ENCODE results near the gene TSPAN11. TPM values are rescaled to one million over a fixed set of nuclear protein-coding genes. Genes with fewer than 3 reads are reported as not detected.

The TSPAN11 gene
- total RNA-seq, 1 experiment from 2014 or later = not detected

- Histone ChIP-seq H3K27ac (ENCODE audit: low read length) (no peak overlapping the region), H3K36me3 (ENCODE audit: control insufficient read depth, insufficient read depth, low read length) (no peaks in the 10 kb centered on the region), H3K9me3 (ENCODE audit: control insufficient read depth, insufficient read depth, low read depth, low read length) (no peaks in the 10 kb centered on the region), H3K4me1 (ENCODE audit: control insufficient read depth, insufficient read depth, low read length) (no peaks in the 10 kb centered on the region), H3K4me3 (ENCODE audit: low read depth in 2 of 2, low read length in 2 of 2) (no peak overlapping the region), H3K27me3 (ENCODE audit: control insufficient read depth, insufficient read depth, low read length) (no peaks in the 10 kb centered on the region)
- no peak for TF ChIP-seq SIN3A (IDR thresholded peaks at IDR 0.05; ENCODE audit: borderline replicate concordance, insufficient read depth, low read depth, low read length)
- TF ChIP-seq TCF7L2 (IDR thresholded peaks at IDR 0.05; ENCODE audit: low read depth, low read length) = no peak
- TF ChIP-seq REST (IDR thresholded peaks at IDR 0.05; ENCODE audit: insufficient read depth in 1 of 2, low read depth in 2 of 2, low read length in 1 of 2) = no peak
- TF ChIP-seq, protein P1, sequence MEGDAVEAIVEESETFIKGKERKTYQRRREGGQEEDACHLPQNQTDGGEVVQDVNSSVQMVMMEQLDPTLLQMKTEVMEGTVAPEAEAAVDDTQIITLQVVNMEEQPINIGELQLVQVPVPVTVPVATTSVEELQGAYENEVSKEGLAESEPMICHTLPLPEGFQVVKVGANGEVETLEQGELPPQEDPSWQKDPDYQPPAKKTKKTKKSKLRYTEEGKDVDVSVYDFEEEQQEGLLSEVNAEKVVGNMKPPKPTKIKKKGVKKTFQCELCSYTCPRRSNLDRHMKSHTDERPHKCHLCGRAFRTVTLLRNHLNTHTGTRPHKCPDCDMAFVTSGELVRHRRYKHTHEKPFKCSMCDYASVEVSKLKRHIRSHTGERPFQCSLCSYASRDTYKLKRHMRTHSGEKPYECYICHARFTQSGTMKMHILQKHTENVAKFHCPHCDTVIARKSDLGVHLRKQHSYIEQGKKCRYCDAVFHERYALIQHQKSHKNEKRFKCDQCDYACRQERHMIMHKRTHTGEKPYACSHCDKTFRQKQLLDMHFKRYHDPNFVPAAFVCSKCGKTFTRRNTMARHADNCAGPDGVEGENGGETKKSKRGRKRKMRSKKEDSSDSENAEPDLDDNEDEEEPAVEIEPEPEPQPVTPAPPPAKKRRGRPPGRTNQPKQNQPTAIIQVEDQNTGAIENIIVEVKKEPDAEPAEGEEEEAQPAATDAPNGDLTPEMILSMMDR (IDR thresholded peaks at IDR 0.05) = no peak
- TF ChIP-seq POLR2AphosphoS5 (IDR thresholded peaks at IDR 0.05; ENCODE audit: low read depth, low read length) = no peak
- no peak for DNase-seq (ENCODE audit: low read depth, low spot score)
- CTCF ChIA-PET = no interaction called here
- intact Hi-C loops (cut with micrococcal nuclease; ENCODE audit: unreplicated experiment) = no loop called here
- POLR2A ChIA-PET = no interaction called here
- no TSS peak for BruUV-seq (replicated peaks)
- in situ Hi-C loops (cut with HindIII; ENCODE audit: low pct_unique_long_range_greater_than_20kb, low sequenced_read_pairs) = no loop called here
- ATAC-seq = no peak
Measured at GRCh38 chr12:30999011-30999410, 72.5 kb downstream of the TSPAN11 start.

- no peak overlapping the region for H3K4me3 ChIP-seq (ENCODE audit: low read depth in 2 of 2, low read length in 2 of 2)
- POLR2A ChIA-PET = no interaction called here
- in situ Hi-C loops (cut with HindIII; ENCODE audit: low pct_unique_long_range_greater_than_20kb, low sequenced_read_pairs) (no loop called here), intact Hi-C loops (cut with micrococcal nuclease; ENCODE audit: unreplicated experiment) (no loop called here)
- no peak for ATAC-seq
- no peaks in the 10 kb centered on the region for H3K36me3 ChIP-seq (ENCODE audit: control insufficient read depth, insufficient read depth, low read length)
- CTCF ChIA-PET = no interaction called here
- no peaks in the 10 kb centered on the region for H3K4me1 ChIP-seq (ENCODE audit: control insufficient read depth, insufficient read depth, low read length)
- DNase-seq (ENCODE audit: low read depth, low spot score) = no peak
- H3K9me3 ChIP-seq (ENCODE audit: control insufficient read depth, insufficient read depth, low read depth, low read length) = no peaks in the 10 kb centered on the region
- TF ChIP-seq REST (IDR thresholded peaks at IDR 0.05; ENCODE audit: insufficient read depth in 1 of 2, low read depth in 2 of 2, low read length in 1 of 2) = no peak
- TF ChIP-seq SIN3A (IDR thresholded peaks at IDR 0.05; ENCODE audit: borderline replicate concordance, insufficient read depth, low read depth, low read length) = no peak
- no peak for TF ChIP-seq TCF7L2 (IDR thresholded peaks at IDR 0.05; ENCODE audit: low read depth, low read length)
- TF ChIP-seq, protein P1 (IDR thresholded peaks at IDR 0.05) = no peak
- no TSS peak for BruUV-seq (replicated peaks)
- no peak overlapping the region for H3K27ac ChIP-seq (ENCODE audit: low read length)
- H3K27me3 ChIP-seq (ENCODE audit: control insufficient read depth, insufficient read depth, low read length) = no peaks in the 10 kb centered on the region
Measured at GRCh38 chr12:30999723-31000122, 73.2 kb downstream of the TSPAN11 start.
